ENCODE results near the gene MLC1.

Gene MLC1

DNA sequence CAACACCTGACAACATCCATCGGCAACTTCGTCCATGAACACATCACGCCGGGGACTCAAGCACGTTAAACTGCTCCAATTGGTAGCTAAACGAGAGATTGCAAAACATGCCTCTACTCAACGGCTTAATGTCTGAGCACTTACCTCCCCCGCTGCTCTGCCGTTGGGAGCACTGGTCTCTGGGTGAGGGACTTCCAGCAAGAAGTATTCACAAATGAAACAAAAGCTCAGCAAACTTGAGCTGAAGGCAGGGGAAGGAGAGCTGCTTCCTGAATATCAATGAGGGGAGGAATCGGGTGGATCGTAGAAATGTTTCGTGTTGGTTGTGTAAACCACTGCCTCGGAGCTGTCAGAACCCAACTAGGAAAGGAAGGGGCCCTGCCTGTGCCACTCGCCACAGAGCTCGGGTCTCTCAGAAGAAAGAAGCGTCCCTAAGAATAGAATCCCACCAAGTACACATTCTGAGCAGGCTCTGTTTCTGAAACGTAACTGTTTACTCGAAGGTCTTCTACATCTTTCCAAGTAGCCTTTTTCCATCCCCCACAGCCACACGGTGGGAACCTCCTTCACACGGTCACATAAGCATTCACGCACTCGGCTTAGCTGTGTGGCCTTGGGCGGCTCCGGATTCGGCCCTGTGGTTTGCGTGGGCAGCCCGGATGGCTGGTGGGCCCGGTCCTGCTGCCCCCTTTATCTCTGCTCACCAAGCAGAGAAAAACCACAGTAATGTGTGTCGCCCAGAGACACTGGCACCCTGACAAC, at the start of gene MLC1:
MLC1 (minus strand) TSS at position 216 of the 762 bp plus-strand sequence. CDS start 524 bp downstream, outside the sequence.
- DNase-seq: no peak

- no peak for DNase-seq
These were observed 49.3 kb upstream of the MLC1 start for GRCh38 chr22:50134481-50134880.

DNA sequence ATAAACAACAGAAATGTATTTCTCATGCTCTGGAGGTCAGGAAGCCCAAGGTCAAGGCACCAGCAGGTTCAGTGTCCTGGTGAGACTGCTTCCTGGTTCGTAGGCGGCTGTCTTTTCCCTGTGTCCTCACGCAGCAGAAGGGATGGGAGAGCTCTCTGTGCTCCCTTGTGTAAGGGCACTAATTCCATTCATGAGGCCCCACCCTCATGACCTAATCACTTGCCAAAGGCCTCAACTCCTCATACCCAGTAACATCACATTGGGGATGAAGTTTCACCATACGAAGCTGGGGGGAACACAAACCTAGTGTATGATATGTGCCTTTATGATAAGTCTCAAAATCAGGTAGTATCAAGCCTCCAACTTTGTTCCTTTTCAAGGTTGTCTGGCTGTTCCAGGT, 46.7 kb upstream of the MLC1 start:
- no peak for DNase-seq

GRCh38 chr22:50129121-50129736, 44.0 kb upstream of the MLC1 start:
- no peak for DNase-seq

DNA sequence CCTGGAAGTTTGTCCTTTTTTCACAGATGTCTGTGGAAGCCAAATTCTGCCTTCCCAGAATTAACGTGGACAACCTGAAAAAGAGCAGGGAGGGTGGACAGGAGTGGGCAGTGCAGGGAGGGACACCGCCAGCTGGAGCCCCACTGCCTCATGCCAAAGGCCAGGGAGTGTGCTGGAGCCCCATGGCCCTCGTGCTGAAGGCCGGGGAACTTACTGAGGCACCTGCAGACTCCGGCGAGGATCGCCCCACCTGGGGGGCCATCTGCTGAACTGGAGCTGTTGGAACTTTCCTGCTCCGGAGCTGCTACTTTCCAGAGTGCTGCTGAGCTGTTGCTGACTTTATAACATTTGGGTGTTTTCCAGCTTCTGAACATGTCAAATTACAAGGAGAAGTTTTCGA, 39.8 kb upstream of the MLC1 start:
- no peak for DNase-seq

- no peak for DNase-seq
These were observed 37.9 kb upstream of the MLC1 start for GRCh38 chr22:50123119-50123518.

DNA sequence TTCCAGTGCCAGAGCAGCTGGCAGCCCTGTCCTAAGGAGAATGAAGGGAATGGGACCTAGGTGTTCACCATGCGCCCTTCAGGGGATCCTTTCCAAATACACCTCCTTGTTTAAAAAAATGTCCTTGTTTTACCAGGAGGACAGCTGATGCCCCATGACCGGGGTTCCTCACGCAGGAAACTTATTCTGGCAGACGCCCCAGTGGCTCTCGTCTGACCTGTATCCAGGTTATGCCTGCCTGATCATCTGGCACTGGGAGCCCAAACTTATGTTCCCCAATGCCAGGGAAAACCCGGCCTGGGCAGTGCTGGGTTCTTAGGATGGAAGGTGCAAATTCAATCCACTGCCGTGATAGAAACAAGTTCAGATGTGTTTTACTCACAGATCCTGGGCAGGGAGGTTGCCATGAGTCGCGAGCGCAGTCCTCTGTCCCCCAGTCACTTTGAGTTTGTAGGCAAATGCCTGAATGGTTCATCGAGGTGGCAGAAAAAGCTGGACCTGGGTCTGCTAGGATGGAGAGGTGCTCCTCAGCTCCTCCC, 36.0 kb upstream of the MLC1 start:
- DNase-seq: no peak

GRCh38 chr22:50119768-50120251, 34.6 kb upstream of the MLC1 start:
- DNase-seq: no peak

DNA sequence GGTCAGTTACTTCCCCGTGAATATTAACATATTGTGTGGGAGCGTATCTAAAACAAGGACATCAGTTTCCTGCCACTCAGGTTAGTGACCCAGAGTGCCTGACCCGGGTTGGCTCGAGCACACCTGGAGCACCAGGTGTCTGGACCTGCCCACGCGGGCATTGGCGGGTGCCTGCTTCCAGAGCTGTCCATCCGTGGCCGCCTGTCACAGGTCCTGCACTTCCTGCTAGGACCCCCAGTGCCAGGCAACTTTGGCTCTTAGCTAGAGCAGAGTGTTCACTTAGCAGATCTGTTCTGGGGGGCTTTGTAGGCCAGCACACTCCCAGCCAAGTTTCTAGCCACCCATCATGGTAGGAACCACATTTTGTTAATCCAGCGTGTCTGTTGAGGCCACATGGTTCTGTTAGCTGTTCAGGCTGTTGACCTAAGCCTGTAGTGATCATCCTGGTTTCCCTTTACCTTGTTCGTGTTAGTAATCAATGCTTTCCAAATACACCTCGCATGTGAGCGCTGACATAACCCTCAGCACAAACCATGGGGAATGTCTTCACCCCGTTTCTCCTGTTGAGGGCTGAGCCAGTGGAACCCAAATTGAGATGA, 34.0 kb upstream of the MLC1 start:
- DNase-seq: no peak

- DNase-seq: no peak
These were observed 33.4 kb upstream of the MLC1 start for GRCh38 chr22:50118557-50119168.

GRCh38 chr22:50118129-50118528, 32.9 kb upstream of the MLC1 start:
- DNase-seq: no peak

DNA sequence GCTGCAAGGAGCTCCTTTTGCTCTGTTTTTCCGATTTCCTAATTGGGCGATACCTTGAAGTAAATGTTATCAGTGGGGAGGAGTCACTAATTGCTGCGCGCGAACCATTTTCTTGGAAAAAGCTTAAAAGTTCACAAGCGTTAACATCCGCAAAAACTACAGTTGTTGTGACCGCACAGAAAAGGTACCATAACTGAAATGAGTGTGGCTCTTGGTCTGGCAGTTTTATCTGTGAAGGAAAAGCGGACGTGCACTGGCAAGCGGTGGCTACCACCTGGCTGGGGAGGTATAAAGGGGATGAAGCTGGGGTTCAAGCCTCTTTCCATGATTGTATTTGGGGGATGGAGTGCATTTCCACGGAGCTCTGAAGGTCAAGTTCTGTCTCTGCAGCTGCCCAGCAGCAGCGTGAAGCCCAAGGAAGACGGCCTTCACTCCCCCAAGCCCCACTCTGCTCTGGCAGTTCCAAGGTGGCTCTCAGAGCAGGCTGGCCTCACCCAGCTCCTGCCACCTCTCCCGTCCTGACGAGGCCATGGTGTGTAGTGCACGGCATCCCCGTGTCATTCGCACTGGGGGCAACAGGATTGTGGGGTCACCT, 32.0 kb upstream of the MLC1 start:
- DNase-seq: no peak

DNA sequence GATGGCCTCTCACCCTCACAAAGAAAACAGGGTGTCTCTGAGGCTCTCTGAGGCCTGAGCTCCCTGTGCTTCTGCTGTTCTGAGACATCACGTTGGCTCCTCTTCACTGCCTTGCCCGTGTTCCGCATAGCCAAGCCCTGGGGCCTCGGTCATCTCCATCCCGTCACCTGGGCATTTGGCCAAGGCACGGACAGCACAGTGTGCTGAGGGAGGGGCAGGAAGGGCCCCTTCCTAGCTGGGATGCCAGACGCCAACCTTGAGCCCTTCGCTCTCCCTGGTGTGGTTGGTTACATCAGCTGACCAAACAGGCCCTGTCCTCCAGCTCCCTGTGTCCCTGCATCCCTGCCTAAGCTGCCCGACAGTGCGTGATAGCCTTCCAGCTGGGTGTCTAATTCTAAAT, 30.5 kb upstream of the MLC1 start:
- no peak for DNase-seq

DNA sequence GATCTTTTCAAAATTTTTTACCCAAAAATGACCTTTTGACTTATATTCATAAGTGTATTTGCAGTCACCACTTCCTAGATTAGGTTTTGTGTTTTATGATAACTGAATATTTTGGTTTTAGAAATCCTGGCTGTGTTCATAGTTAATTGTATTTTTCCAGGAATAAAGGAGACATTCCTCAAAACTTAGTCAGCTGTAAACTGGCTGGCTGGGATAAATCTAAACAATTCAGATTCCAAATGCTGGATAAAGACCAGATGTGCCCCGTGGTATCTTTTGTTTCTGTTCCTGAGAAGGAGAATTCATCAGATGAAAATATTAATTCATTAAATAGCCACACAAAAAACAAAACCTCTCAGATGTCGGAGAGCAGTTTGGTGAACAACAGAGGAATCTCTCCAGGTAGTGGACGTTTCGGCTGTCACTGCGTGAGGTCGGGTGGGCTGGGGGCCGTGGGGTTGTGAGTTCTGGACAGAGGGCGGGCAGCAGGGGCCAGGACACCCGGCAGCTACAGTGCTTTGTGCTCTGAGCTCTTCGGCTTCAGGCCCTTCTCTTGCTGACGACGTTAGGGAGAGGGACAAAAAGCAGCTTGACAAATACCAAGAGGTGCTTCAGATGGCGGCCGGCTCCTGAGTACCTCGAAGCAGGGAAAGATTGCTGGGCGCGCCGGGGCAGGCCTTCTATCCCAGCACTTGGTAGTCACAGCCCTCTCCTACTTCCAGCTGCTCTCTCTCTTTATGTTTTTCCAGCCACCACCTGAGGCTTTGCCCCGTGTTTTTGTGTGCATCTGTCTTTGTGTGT, 29.2 kb upstream of the MLC1 start:
- DNase-seq: no peak

DNA sequence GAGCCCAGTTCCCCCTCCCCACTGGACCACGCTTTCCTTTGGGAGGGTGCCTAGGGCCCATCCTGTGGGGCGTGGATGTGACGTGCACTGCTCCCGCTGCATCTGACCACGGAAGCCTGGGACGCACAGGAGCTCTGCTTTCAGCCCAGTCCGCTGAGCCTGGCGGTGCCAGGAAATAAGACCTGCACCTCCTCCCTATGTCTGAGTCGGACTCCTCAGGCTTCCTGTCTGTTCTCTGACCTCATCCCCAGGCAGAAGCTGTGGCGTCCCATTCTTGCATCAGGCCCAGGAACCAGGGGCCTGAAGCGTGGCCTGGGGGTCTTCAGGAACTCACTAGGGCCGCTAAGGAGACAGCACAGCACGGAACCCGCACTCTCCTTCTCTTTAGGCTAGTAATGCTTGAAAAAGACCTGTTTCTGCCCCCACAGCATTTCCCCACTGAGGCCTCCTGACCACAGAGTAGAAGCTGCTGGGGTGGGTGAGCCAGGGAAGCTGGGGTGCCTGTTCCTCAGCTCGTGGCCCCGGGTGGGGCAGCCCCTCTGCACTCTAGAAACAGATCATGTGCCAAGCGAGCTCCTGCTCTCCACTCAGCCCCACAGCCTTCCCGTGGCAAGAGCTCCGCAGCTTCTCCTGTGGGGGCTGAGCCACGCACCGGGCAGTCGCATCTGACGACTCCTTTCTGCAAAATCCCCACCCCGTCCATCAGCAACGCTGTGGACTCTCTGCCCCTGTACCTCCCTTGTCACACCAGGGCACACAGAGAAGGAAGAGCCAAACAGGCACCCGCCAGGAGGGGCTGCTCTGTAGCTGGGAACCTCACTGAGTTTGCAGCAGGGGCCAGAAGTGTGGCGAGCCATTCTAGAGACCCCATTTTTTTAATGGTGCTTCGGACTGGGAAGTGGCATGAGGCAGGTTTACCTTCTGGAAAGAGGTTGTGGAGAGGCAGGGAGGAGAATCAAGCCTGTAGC, 27.2 kb upstream of the MLC1 start:
- peak; percentile 56 for DNase-seq

DNA sequence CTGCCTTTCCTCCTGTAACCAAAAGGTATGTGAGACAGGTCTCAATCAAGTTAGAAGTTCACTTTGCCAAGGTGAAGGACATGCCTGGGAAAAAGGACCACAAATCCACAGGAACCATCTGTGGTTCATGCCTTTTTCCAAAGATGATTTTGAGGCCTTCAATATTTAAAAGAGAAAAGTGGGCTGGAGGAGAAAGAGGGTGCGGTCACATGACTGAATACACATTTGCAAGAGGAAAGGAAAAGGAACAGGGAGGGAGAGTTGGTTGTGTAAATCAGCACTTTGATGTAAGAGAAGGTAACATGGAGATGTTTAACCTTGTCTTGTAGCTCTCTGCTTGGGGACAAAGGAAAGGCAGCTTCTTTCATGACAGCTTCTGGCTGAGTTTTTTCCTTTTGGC, 25.8 kb upstream of the MLC1 start:
- no peak for DNase-seq

DNA sequence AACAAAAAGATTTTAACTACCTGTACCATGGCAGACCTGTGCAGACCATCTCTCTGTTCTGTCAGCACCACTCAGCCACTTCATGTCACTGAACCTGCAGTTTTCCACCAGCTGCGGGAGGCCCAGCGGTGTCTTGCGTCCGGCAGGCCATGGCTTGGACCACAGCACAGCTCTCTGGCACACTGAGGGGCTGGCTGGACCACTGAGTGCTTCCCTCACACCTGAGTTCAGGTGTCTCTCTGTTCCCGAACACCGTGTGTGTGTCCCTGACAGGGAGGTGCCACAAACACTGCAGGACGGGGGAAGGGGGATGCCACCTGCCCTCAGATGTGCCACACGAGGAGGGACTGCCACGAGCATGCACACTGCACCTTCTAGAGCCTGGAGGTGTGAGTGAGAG, 22.3 kb upstream of the MLC1 start:
- DNase-seq: no peak

DNA sequence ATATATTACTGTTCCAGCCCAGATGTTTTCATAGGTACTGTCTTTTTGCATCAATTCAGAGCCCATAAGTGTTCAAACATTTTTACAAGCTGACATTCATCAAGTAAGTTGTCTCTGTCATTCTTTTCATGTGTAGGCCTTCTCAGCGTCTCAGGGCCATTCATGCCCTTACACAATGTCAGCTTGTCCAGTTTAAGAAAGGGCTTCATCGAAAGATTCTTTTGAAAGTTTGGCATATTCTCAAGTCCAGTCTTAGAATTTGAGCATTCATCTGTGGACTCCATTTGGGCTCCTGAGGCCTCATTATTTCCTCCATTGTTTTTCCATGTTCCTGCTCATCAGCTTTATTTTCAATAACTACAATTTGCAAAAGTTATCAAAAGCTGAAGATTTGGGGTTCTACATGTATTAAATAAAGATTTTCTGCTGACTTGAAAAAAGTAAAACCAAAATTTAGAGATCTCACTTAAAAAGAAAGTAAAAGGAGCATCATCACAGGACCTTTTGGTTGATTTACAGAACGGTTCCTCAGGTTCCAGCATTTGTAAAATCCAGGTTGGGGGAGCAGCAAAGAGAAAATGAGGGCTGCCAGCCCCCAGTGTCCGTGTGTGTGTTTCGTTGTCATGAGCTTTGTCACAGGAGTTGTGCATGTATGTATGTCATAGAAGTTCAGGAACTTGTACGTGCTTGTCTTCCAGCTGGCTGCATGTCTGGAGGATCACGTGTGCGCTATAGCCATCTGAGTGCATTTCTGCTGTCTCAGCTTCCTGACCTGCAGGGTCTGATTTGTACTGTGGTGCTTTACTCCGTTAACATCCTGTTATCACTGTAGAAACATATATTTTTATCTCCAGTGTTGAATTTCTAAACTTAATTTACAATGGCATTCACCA, 20.2 kb upstream of the MLC1 start:
- DNase-seq: no peak

- no peak for DNase-seq
These were observed 18.9 kb upstream of the MLC1 start for GRCh38 chr22:50104141-50104544.

DNA sequence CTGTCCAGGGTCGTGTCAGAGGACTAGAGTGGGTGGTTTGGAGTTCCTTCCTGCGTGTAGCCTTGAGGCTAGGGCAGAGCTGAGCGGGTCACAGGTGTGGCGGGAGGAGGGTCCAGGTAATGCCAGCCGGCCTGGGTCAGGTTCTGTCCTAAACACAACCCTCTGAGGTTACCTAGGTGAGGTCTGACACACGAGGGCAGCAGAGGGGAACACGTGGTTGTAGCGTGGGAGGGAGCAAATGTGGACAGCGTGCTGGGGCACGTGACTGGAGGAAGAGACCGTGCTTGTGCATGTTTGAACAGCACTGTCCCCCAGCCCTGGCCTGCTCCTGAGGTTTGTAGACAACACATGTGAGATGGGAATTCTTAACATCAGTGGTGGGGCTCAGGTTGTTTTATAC, 17.7 kb upstream of the MLC1 start:
- no peak for DNase-seq
